K562 (cell line): ENCODE results near the gene HYOU1. TPM values are rescaled to one million over a fixed set of nuclear protein-coding genes. Genes with fewer than 3 reads are reported as not detected.

ENCODE experiments used
- AFF4 ChIP-seq: sonication (generic); formaldehyde crosslinking; IDR thresholded peaks from 2 replicates; pipeline ENCODE4 v1.8.0; 2023; ENCODE audit warnings: mild to moderate bottlenecking, missing genetic modification reagents
- ATF6 ChIP-seq: sonication (generic); formaldehyde crosslinking; IDR thresholded peaks from 2 replicates; pipeline ENCODE4 v1.4.0; 2020; ENCODE audit warnings: mild to moderate bottlenecking, missing genetic modification reagents
- BHLHE40 ChIP-seq: IDR thresholded peaks from 2 replicates; pipeline ENCODE4 v1.6.1; 2011; ENCODE audit warnings: low read length, improper control_type of control experiment
- CTCF ChIP-seq, 3 experiments: IDR thresholded peaks in 2 of 3; conservative IDR thresholded peaks in 1 of 3; 2 replicates each; pipeline ENCODE4 v1.5.1; 2011 to 2012; ENCODE audit warnings: low read length in 3 of 3, mild to moderate bottlenecking in 3 of 3, control low read depth in 2 of 3, improper control_type of control experiment in 1 of 3, inconsistent platforms in 1 of 3, low read depth in 1 of 3, mixed read lengths in 1 of 3, moderate library complexity in 1 of 3; ENCODE audit not compliant: insufficient read depth in 2 of 3
- ETS1 ChIP-seq: conservative IDR thresholded peaks from 2 replicates; pipeline ENCODE4 v1.6.1; 2011; ENCODE audit warnings: low read depth, mild to moderate bottlenecking, low read length; ENCODE audit not compliant: control insufficient read depth
- GATA2 ChIP-seq: sonication (generic); formaldehyde crosslinking; IDR thresholded peaks from 2 replicates; pipeline ENCODE4 v1.4.0; 2020; ENCODE audit warnings: mild to moderate bottlenecking, missing genetic modification reagents
- GMEB1 ChIP-seq: fragments of 250-450 bp; sonication (Bioruptor Pico); IDR thresholded peaks from 2 replicates; pipeline ENCODE4 v1.4.0; 2020; ENCODE audit warnings: mild to moderate bottlenecking
- IRF1 ChIP-seq: sonication (generic); formaldehyde crosslinking; IDR thresholded peaks from 2 replicates; pipeline ENCODE4 v1.8.0; 2022; ENCODE audit warnings: missing genetic modification reagents, mild to moderate bottlenecking, borderline replicate concordance
- MBD2 ChIP-seq: sonication (generic); IDR thresholded peaks from 2 replicates; pipeline ENCODE4 v1.6.1; 2016; ENCODE audit warnings: low read depth, borderline replicate concordance
- PTBP1 ChIP-seq: fragments of 200-400 bp; formaldehyde crosslinking; IDR thresholded peaks from 2 replicates; pipeline ENCODE4 v1.6.1; 2017; ENCODE audit warnings: low read depth, low read length
- SMAD4 ChIP-seq: fragments of 250-450 bp; sonication (Bioruptor Pico); conservative IDR thresholded peaks from 2 replicates; pipeline ENCODE4 v1.8.0; 2021; ENCODE audit warnings: inconsistent platforms, mild to moderate bottlenecking, moderate library complexity
- TEAD4 ChIP-seq, 2 experiments: sonication (generic) in 1 of 2; formaldehyde crosslinking in 1 of 2; IDR thresholded peaks; 2 replicates each; pipeline versions ENCODE4 v1.6.1 to v1.8.0; 2012 to 2022; ENCODE audit warnings: borderline replicate concordance in 1 of 2, inconsistent platforms in 1 of 2, low read length in 1 of 2, mild to moderate bottlenecking in 1 of 2, missing genetic modification reagents in 1 of 2
- TRIM28 ChIP-seq: fragments of 450-650 bp; IDR thresholded peaks from 2 replicates; pipeline ENCODE4 v1.6.1; 2017
- ZKSCAN8 ChIP-seq: fragments of 200-800 bp; sonication (Bioruptor generic); IDR thresholded peaks from 2 replicates; pipeline ENCODE4 v1.6.1; 2016; ENCODE audit warnings: missing genetic modification characterization, missing compliant biosample characterization
- polyA plus RNA-seq, 8 experiments: library from polyadenylated mRNA; depleted of rRNA in 4 of 8; stranded (reverse) in 5 of 8; unstranded in 3 of 8; fragments of >200 nt; fragmentation: Nextera tagmentation in 2 of 8; fragmentation: Illumina TruSeq in 1 of 8; extraction: Ambion mirVana in 2 of 8; extraction: Trizol in 1 of 8; gene quantifications; 2 replicates each; pipeline versions ENCODE4 v1.2.1 to v1.2.3, GENCODE V29; 2011 to 2014; ENCODE audit warnings: inconsistent platforms in 1 of 8, missing spikeins in 1 of 8
- total RNA-seq, 7 experiments: library from RNA; depleted of rRNA in 6 of 7; stranded (reverse); fragments of >200 nt in 6 of 7; fragmentation: Illumina TruSeq in 2 of 7; extraction: Trizol in 2 of 7; gene quantifications; 2 replicates each; pipeline versions ENCODE4 v1.2.1 to v1.2.3, GENCODE V29; 2011 to 2021; ENCODE audit warnings: low replicate concordance in 1 of 7

Gene HYOU1
- total and polyA plus RNA-seq, 9 of the 15 experiments (the other 6 are each of a cell fraction or from before 2014, with no cell fraction given), result 19.5 to 197 (median 128) TPM

GRCh38 chr11:119100994-119101758 is 44.2 kb upstream of the HYOU1 start (continued):
- TF ChIP-seq CTCF (IDR thresholded peaks at IDR 0.05 in 2 of 3, conservative IDR thresholded peaks at IDR 0.05 in 1 of 3; ENCODE audit: insufficient read depth in 2 of 3, low read depth in 1 of 3, low read length in 3 of 3) (peak in 2 of 3 experiments; percentile 5 to 10; a peak in 2 of 6 replicates), ZKSCAN8 (CRISPR knock-in tag) (no peak), ATF6 (CRISPR knock-in tag) (no peak), ETS1 (peak; percentile 35; the same call in 1 of the 2 replicates), TRIM28 (no peak), SMAD4 (CRISPR knock-in tag) (no peak), BHLHE40 (no peak; the same call in 1 of the 2 replicates), IRF1 (no peak), TEAD4 (IDR thresholded peaks at IDR 0.05; ENCODE audit: low read length) (no peak), TEAD4 (CRISPR knock-in tag; IDR thresholded peaks at IDR 0.05; ENCODE audit: borderline replicate concordance) (peak; percentile 67; the same call in 1 of the 2 replicates), MBD2 (no peak), PTBP1 (no peak), AFF4 (CRISPR knock-in tag) (0 out of 2 replicates have a peak, but pooled peaks have one; percentile 13), GATA2 (no peak), GMEB1 (no peak)
